SK-N-MC (cell line): Measurements from ENCODE around the gene CDK9.

Source experiments
- EZH2 ChIP-seq: fragments of 200-600 bp; sonication (generic); IDR thresholded peaks from one replicate; pipeline ENCODE4 v1.6.1; 2017; ENCODE audit warnings: antibody characterized with exemption
- FOXP2 ChIP-seq: optimal IDR thresholded peaks from 2 replicates; pipeline ENCODE3; 2011; ENCODE audit warnings: mild to moderate bottlenecking, moderate library complexity; ENCODE audit not compliant: insufficient read depth; ENCODE audit errors: extremely low read length, control extremely low read depth

GRCh38 chr9:127825319-127826051 is 39.7 kb downstream of the CDK9 start:
- TF ChIP-seq FOXP2 (no peak), EZH2 (no peak)
